ENCODE results near the gene PTPRT.
"Not testable (repeated sequence)": the region's sequence is repeated elsewhere in the genome, so short reads cannot be mapped to it uniquely, and the experiment has no call there.

The PTPRT gene

GRCh38 chr20:42255821-42256220 is 933.9 kb downstream of the PTPRT start:
- no peak overlapping the region for H3K4me3 ChIP-seq (ENCODE audit: low read depth, low read length)
- no peak for TF ChIP-seq CTCF (IDR thresholded peaks at IDR 0.05; ENCODE audit: insufficient read depth, low read depth, low read length, missing control alignments)
- DNase-seq (ENCODE audit: low read depth), result no peak

GRCh38 chr20:42254673-42255072 is 935.0 kb downstream of the PTPRT start:
- DNase-seq (ENCODE audit: low read depth), result no peak
- no peak overlapping the region for H3K4me3 ChIP-seq (ENCODE audit: low read depth, low read length)
- TF ChIP-seq CTCF (IDR thresholded peaks at IDR 0.05; ENCODE audit: insufficient read depth, low read depth, low read length, missing control alignments), result no peak

- DNase-seq (ENCODE audit: low read depth), result no peak
- H3K4me3 ChIP-seq (ENCODE audit: low read depth, low read length), result no peak overlapping the region
- no peak for TF ChIP-seq CTCF (IDR thresholded peaks at IDR 0.05; ENCODE audit: insufficient read depth, low read depth, low read length, missing control alignments)
Measured at GRCh38 chr20:42252116-42252515, 937.6 kb downstream of the PTPRT start.

GRCh38 chr20:42218621-42219374 is 970.9 kb downstream of the PTPRT start:
- TF ChIP-seq CTCF (IDR thresholded peaks at IDR 0.05; ENCODE audit: insufficient read depth, low read depth, low read length, missing control alignments), result no peak
- DNase-seq (ENCODE audit: low read depth), result no peak
- H3K4me3 ChIP-seq (ENCODE audit: low read depth, low read length), result no peak overlapping the region

GRCh38 chr20:42214074-42214473 is 975.6 kb downstream of the PTPRT start:
- H3K4me3 ChIP-seq (ENCODE audit: low read depth, low read length), result no peak overlapping the region
- DNase-seq (ENCODE audit: low read depth), result no peak
- no peak for TF ChIP-seq CTCF (IDR thresholded peaks at IDR 0.05; ENCODE audit: insufficient read depth, low read depth, low read length, missing control alignments)

- H3K4me3 ChIP-seq (ENCODE audit: low read depth, low read length), result no peak overlapping the region
- TF ChIP-seq CTCF (IDR thresholded peaks at IDR 0.05; ENCODE audit: insufficient read depth, low read depth, low read length, missing control alignments), result no peak
- no peak for DNase-seq (ENCODE audit: low read depth)
Measured at GRCh38 chr20:42212391-42212790, 977.3 kb downstream of the PTPRT start.

- H3K4me3 ChIP-seq (ENCODE audit: low read depth, low read length); DNase-seq (ENCODE audit: low read depth): not testable (repeated sequence)
Measured at GRCh38 chr20:42206557-42206956, 983.1 kb downstream of the PTPRT start.
